Activated naive CD8-positive, alpha-beta T cell (primary cell): ENCODE data around the gene CSNK2A2.

Experiments
- H3K27ac Mint-ChIP-seq: one replicate; pipeline ENCODE4 v1.8.0; 2021; ENCODE audit warnings: mixed read lengths
- H3K27me3 Mint-ChIP-seq: one replicate; pipeline ENCODE4 v1.8.0; 2021; ENCODE audit warnings: mixed read lengths
- H3K36me3 Mint-ChIP-seq: one replicate; pipeline ENCODE4 v1.8.0; 2021; ENCODE audit warnings: mixed read lengths
- H3K4me1 Mint-ChIP-seq: one replicate; pipeline ENCODE4 v1.8.0; 2021; ENCODE audit warnings: low read depth, mixed read lengths
- H3K4me3 Mint-ChIP-seq: one replicate; pipeline ENCODE4 v1.8.0; 2021; ENCODE audit warnings: mild to moderate bottlenecking, mixed read lengths
- H3K9me3 Mint-ChIP-seq: one replicate; pipeline ENCODE4 v1.8.0; 2021; ENCODE audit warnings: low read depth, mixed read lengths

Gene CSNK2A2

DNA sequence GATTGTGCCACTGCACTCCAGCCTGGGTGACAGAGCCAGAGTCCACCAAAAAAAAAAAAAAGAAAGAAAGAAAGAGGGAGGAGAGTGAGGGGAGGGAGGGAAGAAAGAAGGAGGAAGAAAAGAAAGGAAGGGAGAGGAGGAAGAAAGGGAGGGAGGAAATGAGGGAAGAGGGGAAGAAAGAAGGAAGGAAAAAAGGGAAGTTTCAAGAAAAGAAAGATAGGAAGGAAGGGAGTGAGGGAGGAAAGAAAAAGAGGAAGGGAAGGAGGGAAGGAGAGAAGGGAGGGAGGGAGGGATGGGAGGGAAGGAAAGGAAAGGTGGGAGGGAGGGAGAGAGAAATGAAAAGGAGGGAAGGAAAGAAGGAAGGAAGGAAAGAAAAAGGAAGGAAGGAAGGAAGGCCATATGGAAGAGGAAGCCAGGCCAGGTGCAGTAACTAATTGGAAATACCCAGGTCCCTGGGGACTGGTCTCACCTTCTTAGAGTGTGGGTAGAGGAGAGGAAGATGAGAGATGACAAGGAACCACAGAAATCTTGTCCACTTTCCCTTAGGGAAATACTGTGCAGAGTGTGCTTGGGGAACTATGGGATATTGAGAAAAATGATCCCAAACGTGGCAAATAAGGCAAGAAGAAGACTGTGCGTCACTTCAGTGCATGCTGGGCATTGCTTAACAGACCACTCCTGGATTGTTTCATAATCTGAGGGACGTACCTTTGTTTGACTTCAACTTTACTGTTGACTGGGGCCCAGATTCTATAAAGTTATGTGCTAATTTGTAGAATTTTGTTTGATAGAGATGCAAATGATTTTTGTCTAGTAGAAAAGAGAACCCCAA, 15.1 kb upstream of the CSNK2A2 start:
- peaks cover 3% of the 10 kb centered on the region for H3K36me3 Mint-ChIP-seq
- no peaks in the 10 kb centered on the region for H3K9me3 Mint-ChIP-seq
- H3K27ac Mint-ChIP-seq: no peak overlapping the region
- peaks cover 13% of the 10 kb centered on the region for H3K27me3 Mint-ChIP-seq
- H3K4me1 Mint-ChIP-seq: no peaks in the 10 kb centered on the region
- H3K4me3 Mint-ChIP-seq: no peak overlapping the region

DNA sequence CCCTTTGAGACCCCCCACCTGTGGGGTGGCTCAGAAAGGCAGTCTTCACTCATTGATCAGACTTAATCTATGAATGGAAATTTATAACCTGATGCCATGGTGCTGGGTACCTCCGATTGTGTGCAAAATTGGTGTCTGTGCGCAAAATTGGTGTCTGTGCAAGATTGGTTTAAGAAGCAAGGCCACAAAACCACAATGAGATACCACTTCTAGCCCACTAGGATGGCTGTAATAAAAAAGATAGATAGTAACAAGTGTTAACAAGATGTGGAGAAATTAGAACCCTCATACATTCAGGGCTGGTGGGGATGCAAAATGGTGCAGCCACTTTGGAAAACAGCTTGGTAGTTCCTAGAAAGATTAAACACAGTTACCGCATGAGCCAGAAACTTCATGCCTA, 13.9 kb upstream of the CSNK2A2 start:
- no peak overlapping the region for H3K27ac Mint-ChIP-seq
- no peaks in the 10 kb centered on the region for H3K36me3 Mint-ChIP-seq
- no peaks in the 10 kb centered on the region for H3K4me1 Mint-ChIP-seq
- H3K9me3 Mint-ChIP-seq: no peaks in the 10 kb centered on the region
- no peak overlapping the region for H3K4me3 Mint-ChIP-seq
- peaks cover 9% of the 10 kb centered on the region for H3K27me3 Mint-ChIP-seq

DNA sequence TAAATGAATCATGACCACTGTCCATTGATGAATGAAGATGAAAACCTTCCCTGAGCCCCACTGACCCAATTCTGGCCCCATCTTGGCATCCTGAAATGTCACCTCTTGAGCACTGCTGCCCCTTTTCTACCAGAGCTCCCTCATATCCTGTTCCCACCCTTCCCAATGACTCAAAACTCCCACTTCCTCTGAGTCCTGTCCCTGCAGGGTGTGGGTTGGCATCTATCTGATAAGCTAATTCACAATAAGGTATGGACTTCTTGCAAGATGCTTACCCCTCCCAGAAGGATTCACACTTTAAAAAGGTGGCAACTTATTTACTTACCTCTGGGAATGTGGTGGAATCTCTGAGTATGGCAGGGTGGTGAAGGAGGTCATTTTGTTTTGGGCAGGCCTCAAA, 13.3 kb upstream of the CSNK2A2 start:
- Mint-ChIP-seq H3K4me3 (no peak overlapping the region), H3K27me3 (peaks cover 9% of the 10 kb centered on the region), H3K4me1 (no peaks in the 10 kb centered on the region), H3K9me3 (no peaks in the 10 kb centered on the region), H3K36me3 (no peaks in the 10 kb centered on the region), H3K27ac (no peak overlapping the region)

DNA sequence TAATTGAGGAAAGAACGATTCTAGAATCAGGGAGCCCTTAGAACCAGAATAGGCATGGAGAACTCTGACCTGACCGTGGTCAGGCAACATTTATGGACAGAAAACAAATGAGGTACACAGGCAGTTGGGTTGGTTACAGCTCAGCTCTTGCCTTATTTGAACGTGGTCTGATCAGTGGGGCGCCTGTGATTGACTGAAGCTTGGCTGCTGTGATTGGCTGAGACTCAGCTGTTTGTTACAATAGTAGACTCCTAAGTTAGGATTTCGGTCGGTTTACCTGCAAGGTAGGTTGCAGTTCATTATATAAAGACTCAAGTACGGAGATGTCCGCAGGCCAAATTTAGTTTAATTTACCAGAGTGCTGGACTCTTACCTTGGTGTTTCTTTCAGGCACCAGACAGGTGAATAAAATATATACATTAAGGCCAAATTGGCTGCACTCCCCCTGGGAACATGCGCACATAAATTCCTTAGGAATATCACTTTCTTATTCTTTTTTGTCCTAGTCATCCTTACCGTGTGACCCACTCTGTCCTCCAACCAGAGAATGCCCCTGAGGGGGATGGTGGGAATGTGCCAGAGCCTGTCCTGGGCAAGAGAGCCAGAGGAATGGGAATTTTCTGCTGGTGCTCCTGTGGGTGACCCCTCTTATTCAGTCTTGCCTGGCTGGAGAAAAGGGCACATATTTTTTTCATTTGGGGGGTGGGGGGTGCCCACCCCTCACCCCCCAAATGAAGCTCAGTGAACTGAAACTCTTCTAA, 7.5 kb upstream of the CSNK2A2 start:
- Mint-ChIP-seq H3K9me3 (no peaks in the 10 kb centered on the region), H3K27ac (no peak overlapping the region), H3K4me1 (no peaks in the 10 kb centered on the region), H3K4me3 (no peak overlapping the region), H3K27me3 (peaks cover 7% of the 10 kb centered on the region), H3K36me3 (no peaks in the 10 kb centered on the region)

DNA sequence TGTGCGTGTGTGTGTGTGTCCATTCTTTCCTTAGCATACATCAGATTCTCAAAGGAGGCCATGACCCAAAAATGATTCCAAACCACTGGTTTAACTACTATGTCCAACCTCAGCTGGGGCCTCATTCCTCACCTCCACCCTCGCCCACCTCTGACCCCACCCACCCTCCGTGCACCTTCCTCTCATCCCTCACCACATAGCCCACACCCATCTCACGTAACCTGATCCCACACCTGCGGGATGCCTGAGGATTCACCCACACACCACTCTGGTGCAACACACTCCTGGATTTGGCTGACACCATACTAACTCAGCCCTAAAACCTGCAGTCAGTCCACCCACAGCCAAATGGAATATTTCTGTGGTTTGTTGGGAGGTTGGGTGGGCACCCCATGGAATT, 3.3 kb upstream of the CSNK2A2 start:
- H3K27ac Mint-ChIP-seq: no peak overlapping the region
- H3K36me3 Mint-ChIP-seq: no peaks in the 10 kb centered on the region
- H3K4me1 Mint-ChIP-seq: peaks cover 16% of the 10 kb centered on the region
- no peak overlapping the region for H3K4me3 Mint-ChIP-seq
- H3K9me3 Mint-ChIP-seq: no peaks in the 10 kb centered on the region
- H3K27me3 Mint-ChIP-seq: peaks cover 8% of the 10 kb centered on the region

DNA sequence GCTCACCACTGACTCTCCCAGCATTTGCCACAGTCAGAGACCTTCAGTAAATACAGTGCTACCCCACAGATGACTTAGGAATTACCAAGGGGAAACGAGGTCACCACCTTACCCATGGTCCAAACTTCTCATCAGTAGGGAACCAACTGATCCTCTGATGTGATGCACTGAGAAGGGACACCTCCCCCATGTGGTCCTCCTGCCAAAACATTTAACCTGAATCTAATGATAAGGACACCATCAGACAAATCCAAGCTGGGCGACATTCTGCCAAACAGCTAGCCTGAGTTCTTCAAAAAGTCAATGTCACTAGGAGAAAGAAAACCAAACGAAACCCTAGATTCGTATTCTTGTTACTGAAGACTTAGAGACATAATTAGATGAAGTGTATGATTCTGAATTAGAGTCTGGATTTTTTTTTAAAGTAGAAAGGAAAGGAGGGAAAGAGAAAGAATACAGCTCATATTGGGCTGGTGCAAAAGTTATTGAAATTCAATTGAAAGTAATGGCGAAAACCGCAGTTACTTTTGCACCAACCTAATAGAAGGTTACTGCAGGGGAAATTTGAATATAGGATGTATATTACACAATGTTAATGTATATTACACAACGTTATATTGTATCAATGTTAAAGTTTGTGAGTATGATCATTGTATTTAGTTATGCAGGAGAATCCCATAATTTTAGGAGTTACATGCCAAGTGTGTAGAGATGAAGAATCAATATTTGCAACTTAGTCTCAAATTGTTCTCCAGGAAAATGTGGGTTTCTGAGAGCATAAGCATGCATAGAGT, 2.3 kb upstream of the CSNK2A2 start:
- H3K9me3 Mint-ChIP-seq: no peaks in the 10 kb centered on the region
- H3K4me3 Mint-ChIP-seq: no peak overlapping the region

DNA sequence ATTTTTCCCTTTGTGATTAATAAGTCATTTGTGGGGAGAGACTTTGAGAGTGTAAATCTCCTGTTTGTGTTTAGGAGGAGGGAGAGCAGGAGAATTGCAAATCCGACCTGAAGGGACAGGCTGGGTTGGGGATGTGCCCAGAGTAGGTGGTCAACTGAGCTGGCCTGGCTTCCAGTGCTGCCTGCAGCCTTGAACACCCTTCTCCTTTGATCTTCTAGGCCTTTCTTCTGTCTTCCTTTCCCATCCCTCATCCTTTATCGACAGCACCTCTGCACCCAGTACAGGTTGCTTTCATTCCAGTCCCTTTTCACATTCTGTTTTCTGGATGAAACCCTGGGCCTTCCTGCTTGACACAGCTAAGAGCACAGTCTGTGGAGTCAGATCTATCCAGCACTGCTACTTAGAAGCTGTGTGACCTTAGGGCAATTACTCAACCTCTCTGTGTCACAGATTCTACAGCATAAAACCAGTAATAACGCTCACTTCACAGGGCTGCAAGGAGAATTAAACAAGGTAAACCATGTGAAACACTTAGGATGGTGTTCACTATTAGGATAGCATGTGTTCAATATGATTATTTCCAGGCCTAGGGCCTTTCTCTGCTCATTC, 1.0 kb upstream of the CSNK2A2 start:
- H3K27ac Mint-ChIP-seq: no peak overlapping the region
- H3K4me3 Mint-ChIP-seq: peak overlapping the region; percentile 83
- peaks cover 8% of the 10 kb centered on the region for H3K27me3 Mint-ChIP-seq
- H3K9me3 Mint-ChIP-seq: no peaks in the 10 kb centered on the region
- peaks cover 38% of the 10 kb centered on the region for H3K4me1 Mint-ChIP-seq
- peaks cover 4% of the 10 kb centered on the region for H3K36me3 Mint-ChIP-seq

More for the DNA sequence above, 2.3 kb upstream of the CSNK2A2 start:
- Mint-ChIP-seq H3K36me3 (peaks cover 4% of the 10 kb centered on the region), H3K27me3 (peaks cover 8% of the 10 kb centered on the region), H3K4me1 (peaks cover 26% of the 10 kb centered on the region), H3K27ac (no peak overlapping the region)

DNA sequence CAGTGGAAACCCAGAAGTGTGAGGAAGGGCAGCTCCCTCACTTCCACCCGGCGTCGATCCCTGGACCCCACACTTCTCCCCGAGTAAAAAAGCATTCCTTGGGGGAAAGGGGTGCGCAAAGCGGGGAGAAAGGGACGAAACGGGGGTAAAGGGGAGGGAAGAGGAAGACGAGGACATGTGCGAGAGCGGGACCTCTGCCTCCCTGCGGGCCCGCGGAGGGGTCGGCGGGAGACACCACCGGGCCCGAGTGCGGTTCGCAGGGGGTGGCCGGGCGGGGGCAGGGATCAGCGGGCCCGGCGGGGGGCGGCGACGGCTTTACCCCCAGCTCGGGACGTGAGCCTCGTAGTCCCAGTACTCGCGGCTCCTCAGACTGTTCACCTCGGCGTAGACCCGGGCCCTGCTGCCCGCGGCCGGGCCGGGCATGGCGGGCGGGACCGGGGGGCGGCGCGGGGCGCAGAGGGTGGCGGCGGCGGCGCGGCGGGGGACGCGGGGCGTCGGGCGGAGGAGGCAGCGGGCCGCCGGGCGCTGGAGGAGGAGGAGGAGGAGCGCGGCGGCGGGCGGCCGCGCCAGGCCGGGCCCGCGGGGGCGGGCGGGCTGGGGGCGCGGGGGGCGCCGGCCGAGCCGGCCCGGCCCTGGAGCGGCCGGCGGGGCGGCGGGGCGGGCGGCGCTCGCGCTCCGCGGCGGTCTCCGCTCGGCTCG, 443 bp downstream of the CSNK2A2 start:
- peaks cover 8% of the 10 kb centered on the region for H3K27me3 Mint-ChIP-seq
- H3K36me3 Mint-ChIP-seq: peaks cover 10% of the 10 kb centered on the region
- no peaks in the 10 kb centered on the region for H3K9me3 Mint-ChIP-seq
- H3K27ac Mint-ChIP-seq: peak overlapping the region; percentile 88
- H3K4me3 Mint-ChIP-seq: peak overlapping the region; percentile 94
- peaks cover 52% of the 10 kb centered on the region for H3K4me1 Mint-ChIP-seq

DNA sequence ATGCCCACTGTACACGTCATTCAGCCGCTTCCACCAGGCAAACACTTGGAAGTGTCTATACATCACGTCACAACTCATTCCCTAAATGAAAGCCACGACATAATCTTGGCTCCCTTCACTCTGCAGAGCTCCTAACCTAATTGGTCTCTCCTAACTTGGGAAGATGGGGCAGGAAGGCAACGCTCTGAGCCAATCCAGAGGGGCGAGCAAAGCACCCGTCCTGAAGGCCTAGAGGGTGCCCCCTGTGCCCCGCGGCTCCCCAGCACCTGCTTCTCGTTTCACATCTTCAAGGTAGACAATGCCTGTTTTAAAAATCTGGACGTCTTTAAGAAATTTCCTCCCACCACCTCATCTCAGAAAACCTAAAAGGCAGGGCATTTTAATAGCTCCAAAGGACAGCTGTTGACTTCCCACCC, 1.0 kb downstream of the CSNK2A2 start:
- Mint-ChIP-seq H3K36me3 (peaks cover 10% of the 10 kb centered on the region), H3K27ac (peak overlapping the region; percentile 88), H3K9me3 (no peaks in the 10 kb centered on the region), H3K4me1 (peaks cover 56% of the 10 kb centered on the region), H3K27me3 (peaks cover 5% of the 10 kb centered on the region), H3K4me3 (peak overlapping the region; percentile 94)

DNA sequence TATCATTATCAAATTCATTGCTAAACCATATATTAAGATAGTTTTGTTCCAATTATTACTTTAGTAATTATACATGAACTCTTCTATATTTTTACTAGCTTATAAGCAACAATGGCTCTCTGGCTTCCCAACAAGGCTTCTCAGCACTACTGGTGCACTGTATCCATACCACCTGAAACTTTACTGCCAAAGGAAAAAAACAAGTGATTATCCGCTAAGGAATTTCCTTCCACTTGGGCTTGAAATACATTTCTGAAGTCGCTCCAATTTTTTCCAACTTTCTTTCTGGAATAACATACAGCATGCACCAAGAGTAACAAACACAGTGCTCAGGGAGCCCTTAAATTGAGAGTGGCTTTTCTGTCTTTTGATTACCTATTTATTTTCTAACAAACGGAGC, 2.1 kb downstream of the CSNK2A2 start:
- H3K27ac Mint-ChIP-seq: peak overlapping the region; percentile 54
- peaks cover 62% of the 10 kb centered on the region for H3K4me1 Mint-ChIP-seq
- peak overlapping the region; percentile 94 for H3K4me3 Mint-ChIP-seq
- peaks cover 12% of the 10 kb centered on the region for H3K36me3 Mint-ChIP-seq
- H3K9me3 Mint-ChIP-seq: no peaks in the 10 kb centered on the region
- H3K27me3 Mint-ChIP-seq: peaks cover 4% of the 10 kb centered on the region

DNA sequence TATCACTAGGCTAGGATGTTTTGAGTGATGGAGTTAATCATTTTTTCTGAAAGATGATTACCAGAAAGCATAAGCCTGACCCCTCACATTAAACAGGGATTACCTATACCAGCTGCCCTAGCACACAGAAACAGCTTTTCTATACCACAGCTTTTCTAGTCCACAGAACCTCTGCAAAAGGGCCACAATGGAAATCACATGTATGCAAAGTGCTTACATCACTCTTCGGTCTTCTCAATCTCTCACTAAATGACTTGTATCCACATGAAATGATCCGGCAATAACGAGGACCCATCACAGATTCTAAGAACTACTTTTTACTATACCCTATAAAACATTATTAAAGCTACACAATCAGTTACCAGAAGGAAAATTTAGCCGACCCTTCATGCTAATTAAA, 2.6 kb downstream of the CSNK2A2 start:
- peak overlapping the region; percentile 94 for H3K4me3 Mint-ChIP-seq
- H3K36me3 Mint-ChIP-seq: peaks cover 13% of the 10 kb centered on the region
- H3K27me3 Mint-ChIP-seq: peaks cover 2% of the 10 kb centered on the region
- peaks cover 64% of the 10 kb centered on the region for H3K4me1 Mint-ChIP-seq
- no peaks in the 10 kb centered on the region for H3K9me3 Mint-ChIP-seq
- H3K27ac Mint-ChIP-seq: no peak overlapping the region

DNA sequence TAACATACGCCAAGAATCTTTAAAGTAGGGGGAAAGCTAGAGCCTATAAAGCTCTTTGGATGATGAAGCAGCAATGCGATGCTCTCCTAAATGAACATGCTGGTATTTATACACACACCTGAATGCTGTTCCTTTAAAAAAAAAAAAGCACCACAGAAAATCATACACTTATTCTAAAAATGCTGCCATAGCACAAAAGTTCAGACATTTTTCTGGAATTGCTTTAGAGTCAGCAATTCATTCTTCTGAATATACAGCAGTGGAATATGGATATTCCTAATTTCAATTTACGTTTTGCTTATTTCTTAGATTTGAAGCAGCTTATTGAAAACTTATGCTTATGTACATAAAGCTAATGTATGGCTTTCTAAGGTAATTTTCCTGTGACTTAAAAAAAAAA, 3.1 kb downstream of the CSNK2A2 start:
- no peaks in the 10 kb centered on the region for H3K9me3 Mint-ChIP-seq
- peaks cover 2% of the 10 kb centered on the region for H3K27me3 Mint-ChIP-seq
- peaks cover 67% of the 10 kb centered on the region for H3K4me1 Mint-ChIP-seq
- H3K27ac Mint-ChIP-seq: no peak overlapping the region
- no peak overlapping the region for H3K4me3 Mint-ChIP-seq
- peaks cover 16% of the 10 kb centered on the region for H3K36me3 Mint-ChIP-seq

DNA sequence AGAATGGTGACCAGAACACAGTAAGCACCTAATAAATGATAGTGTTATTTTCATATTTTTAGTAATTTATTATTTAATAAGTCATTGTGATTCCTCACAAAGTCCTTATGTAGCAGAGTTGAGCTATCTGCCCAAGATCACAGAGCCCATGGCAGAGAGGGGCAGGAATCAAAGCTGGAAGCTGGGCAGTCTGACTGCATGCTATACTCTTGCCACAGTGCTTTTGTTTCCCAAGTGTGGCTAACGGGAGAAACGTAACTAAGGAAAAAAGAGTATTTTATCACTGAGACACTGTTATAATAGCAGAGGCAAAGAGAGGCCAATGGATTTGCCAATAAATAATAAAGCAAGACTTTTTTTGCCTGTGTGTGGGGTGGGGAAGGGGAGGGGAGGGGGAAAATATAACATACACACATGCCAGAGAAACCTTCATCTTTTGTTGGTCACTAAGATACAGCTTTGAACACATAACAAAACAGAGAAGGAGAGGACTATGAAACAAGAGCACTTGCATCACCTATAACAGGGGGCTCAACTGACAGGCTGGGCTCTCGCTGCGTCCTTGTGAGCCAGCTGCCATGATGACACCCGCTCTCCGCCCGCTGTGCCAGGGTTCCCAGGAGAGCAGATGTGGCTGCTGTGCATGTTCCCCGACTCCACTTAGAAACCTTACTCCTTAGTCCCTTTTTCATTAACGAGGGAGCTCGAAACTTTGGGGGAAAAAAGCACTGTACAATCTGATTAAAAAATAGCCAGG, 10.1 kb downstream of the CSNK2A2 start:
- Mint-ChIP-seq H3K4me3 (no peak overlapping the region), H3K9me3 (no peaks in the 10 kb centered on the region), H3K36me3 (peaks cover 24% of the 10 kb centered on the region), H3K4me1 (peaks cover 32% of the 10 kb centered on the region), H3K27ac (peak overlapping the region; percentile 0), H3K27me3 (no peaks in the 10 kb centered on the region)
